IPS DF 4.7 (cell line): ENCODE results near the gene CALML3.
"Not testable (repeated sequence)": the region's sequence is repeated elsewhere in the genome, so short reads cannot be mapped to it uniquely, and the experiment has no call there.

ENCODE experiments used
- DNase-seq: peaks from one replicate; pipeline ENCODE4 v3.0.0-alpha.2; 2013; ENCODE audit warnings: low spot score; ENCODE audit errors: extremely low read depth

The CALML3 gene

GRCh38 chr10:5524641-5525560, at the start of gene CALML3:
CALML3 (plus strand) TSS chr10:5524961; CDS start chr10:5525086, 125 bp downstream.
- no peak for DNase-seq

GRCh38 chr10:5475088-5475487, 49.7 kb upstream of the CALML3 start:
- not testable (repeated sequence) for DNase-seq

GRCh38 chr10:5475974-5476807, 48.6 kb upstream of the CALML3 start:
- DNase-seq = not testable (repeated sequence)

- no peak for DNase-seq
These were observed 47.7 kb upstream of the CALML3 start for GRCh38 chr10:5476918-5477525.

- DNase-seq = no peak
These were observed 46.6 kb upstream of the CALML3 start for GRCh38 chr10:5477948-5478693.

- no peak for DNase-seq
These were observed 46.0 kb upstream of the CALML3 start for GRCh38 chr10:5478694-5479305.

- DNase-seq = no peak
These were observed 45.1 kb upstream of the CALML3 start for GRCh38 chr10:5479481-5480161.

GRCh38 chr10:5480162-5480941, 44.4 kb upstream of the CALML3 start:
- DNase-seq = no peak

- DNase-seq = no peak
These were observed 43.6 kb upstream of the CALML3 start for GRCh38 chr10:5481121-5481520.

- no peak for DNase-seq
These were observed 42.7 kb upstream of the CALML3 start for GRCh38 chr10:5482016-5482415.

GRCh38 chr10:5484205-5484604, 40.6 kb upstream of the CALML3 start:
- DNase-seq = no peak

- no peak for DNase-seq
These were observed 39.5 kb upstream of the CALML3 start for GRCh38 chr10:5485290-5485689.

- DNase-seq = no peak
These were observed 38.6 kb upstream of the CALML3 start for GRCh38 chr10:5485948-5486852.

- DNase-seq = no peak
These were observed 37.9 kb upstream of the CALML3 start for GRCh38 chr10:5486853-5487235.

- DNase-seq = no peak
These were observed 36.2 kb upstream of the CALML3 start for GRCh38 chr10:5488272-5489161.

GRCh38 chr10:5490032-5490431, 34.7 kb upstream of the CALML3 start:
- no peak for DNase-seq
